BLaER1 treated with 17β-estradiol and CSF1 and Interleukin-3, amounts not matched to agents 10 nM and 100 nM (cell line): ENCODE results near the gene CCNB1IP1.
A peak's percentile ranks its signal among the peaks of the same experiment; 100 is the strongest.
"Not testable (repeated sequence)": the region's sequence is repeated elsewhere in the genome, so short reads cannot be mapped to it uniquely, and the experiment has no call there.

Experiments used
- H3K27ac ChIP-seq, 11 experiments: shearing (Covaris generic); formaldehyde crosslinking; 2 replicates each; pipeline ENCODE4 v1.8.1; 2022
- H3K27me3 ChIP-seq, 11 experiments: shearing (Covaris generic); formaldehyde crosslinking; 2 replicates each; pipeline ENCODE4 v1.8.1; 2022
- H3K36me3 ChIP-seq, 11 experiments: shearing (Covaris generic); formaldehyde crosslinking; 2 replicates each; pipeline ENCODE4 v1.8.1; 2022
- H3K4me1 ChIP-seq, 10 experiments: shearing (Covaris generic); formaldehyde crosslinking; 2 replicates each; pipeline ENCODE4 v1.8.1; 2022
- H3K4me2 ChIP-seq, 11 experiments: shearing (Covaris generic); formaldehyde crosslinking; 2 replicates each; pipeline ENCODE4 v1.8.1; 2022
- H3K4me3 ChIP-seq, 10 experiments: shearing (Covaris generic); formaldehyde crosslinking; 2 replicates each; pipeline ENCODE4 v1.8.1; 2022
- H3K9ac ChIP-seq, 11 experiments: shearing (Covaris generic); formaldehyde crosslinking; 2 replicates each; pipeline ENCODE4 v1.8.1; 2022
- H3K9me3 ChIP-seq, 11 experiments: shearing (Covaris generic); formaldehyde crosslinking; replicated peaks in 1 of 11; 2 replicates each; pipeline ENCODE4 v1.8.1; 2022
- H4K20me1 ChIP-seq, 11 experiments: shearing (Covaris generic); formaldehyde crosslinking; 2 replicates each; pipeline ENCODE4 v1.8.1; 2022
- Cebpa-rat ChIP-seq, 11 experiments: shearing (Covaris generic); IDR thresholded peaks; 2 replicates each; pipeline ENCODE4 v1.8.1; 2022

The CCNB1IP1 gene

DNA sequence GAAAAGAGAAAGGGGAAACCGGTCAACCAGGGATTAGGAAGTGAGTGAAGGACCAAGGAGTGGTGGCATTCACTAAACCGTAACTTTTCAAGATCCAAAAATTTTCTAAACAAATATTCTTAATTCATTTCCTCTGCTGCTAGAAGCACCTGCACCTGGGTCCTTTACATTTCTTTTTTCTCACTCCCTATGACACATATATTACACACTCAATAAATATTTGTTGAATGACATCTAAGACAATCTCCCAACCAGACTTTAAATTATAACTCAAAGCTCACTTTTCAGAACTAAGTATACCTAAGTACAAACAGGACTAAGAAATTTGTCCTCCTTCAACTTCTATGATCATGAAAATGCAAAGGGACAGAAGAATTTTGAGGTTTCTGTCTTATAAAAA, 38.4 kb downstream of the CCNB1IP1 start:
- Histone ChIP-seq H3K27ac (no peak overlapping the region), H3K4me3 (no peak overlapping the region), H3K4me2 (peak overlapping the region in 6 of 11 experiments; percentile 31 to 72 (median 52); a peak in 10 of 22 replicates), H3K9me3 (no peaks in the 10 kb centered on the region), H3K27me3 (no peaks in the 10 kb centered on the region), H3K9ac (no peak overlapping the region), H4K20me1 (no peaks in the 10 kb centered on the region), H3K36me3 (peaks cover 83 to 100% (median 93%) of the 10 kb centered on the region in 11 experiments), H3K4me1 (peaks cover 10 to 20% (median 13%) of the 10 kb centered on the region in 10 experiments; a peak in 19 of 20 replicates)
- no peak for TF ChIP-seq Cebpa-rat (IDR thresholded peaks at IDR 0.05)

DNA sequence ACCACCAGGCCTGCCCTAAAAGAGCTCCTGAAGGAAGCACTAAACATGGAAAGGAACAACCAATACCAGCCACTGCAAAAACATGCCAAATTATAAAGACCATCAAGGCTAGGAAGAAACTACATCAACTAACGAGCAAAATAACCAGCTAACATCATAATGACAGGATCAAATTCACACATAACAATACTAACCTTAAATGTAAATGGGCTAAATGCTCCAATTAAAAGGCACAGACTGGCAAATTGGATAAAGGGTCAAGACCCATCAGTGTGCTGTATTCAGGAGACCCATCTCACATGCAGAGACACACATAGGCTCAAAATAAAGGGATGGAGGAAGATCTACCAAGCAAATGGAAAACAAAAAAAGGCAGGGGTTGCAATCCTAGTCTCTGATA, 51.1 kb downstream of the CCNB1IP1 start:
- not testable (repeated sequence) for H3K9ac ChIP-seq, H4K20me1 ChIP-seq, H3K27ac ChIP-seq, H3K4me3 ChIP-seq, H3K4me1 ChIP-seq, H3K4me2 ChIP-seq, H3K27me3 ChIP-seq
- Histone ChIP-seq H3K9me3 (peaks cover 18 to 34% (median 27%) of the 10 kb centered on the region in 11 experiments), H3K36me3 (peaks cover 13 to 44% (median 36%) of the 10 kb centered on the region in 11 experiments)

DNA sequence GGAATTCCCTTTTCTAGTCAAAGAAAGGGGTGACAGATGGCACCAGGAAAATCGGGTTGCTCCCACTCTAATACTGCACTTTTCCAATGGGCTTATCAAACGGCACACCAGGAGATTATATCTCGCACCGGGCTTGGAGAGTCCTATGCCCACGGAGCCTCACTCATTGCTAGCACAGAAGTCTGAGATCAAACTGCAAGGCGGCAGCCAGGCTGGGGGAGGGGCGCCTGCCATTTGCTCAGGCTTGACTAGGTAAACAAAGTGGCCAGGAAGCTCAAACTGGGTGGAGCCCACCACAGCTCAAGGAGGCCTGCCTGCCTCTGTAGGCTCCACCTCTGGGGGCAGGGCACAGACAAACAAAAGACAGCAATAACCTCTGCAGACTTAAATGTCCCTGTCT, 52.8 kb downstream of the CCNB1IP1 start:
- peaks cover 6 to 35% (median 29%) of the 10 kb centered on the region in 11 experiments; a peak in 21 of 22 replicates for H3K36me3 ChIP-seq
- not testable (repeated sequence) for H3K4me1 ChIP-seq, H4K20me1 ChIP-seq, H3K9ac ChIP-seq, H3K4me2 ChIP-seq, H3K27me3 ChIP-seq, H3K4me3 ChIP-seq, H3K27ac ChIP-seq
- peaks cover 24 to 41% (median 33%) of the 10 kb centered on the region in 11 experiments for H3K9me3 ChIP-seq

GRCh38 chr14:20278414-20278813, 54.7 kb downstream of the CCNB1IP1 start:
- no peak for TF ChIP-seq Cebpa-rat (IDR thresholded peaks at IDR 0.05)
- Histone ChIP-seq H3K9ac (no peak overlapping the region), H4K20me1 (no peaks in the 10 kb centered on the region), H3K4me3 (no peak overlapping the region), H3K4me2 (no peak overlapping the region), H3K36me3 (peaks cover 17 to 46% (median 38%) of the 10 kb centered on the region in 11 experiments), H3K27ac (no peak overlapping the region), H3K9me3 (peaks cover 42 to 59% (median 52%) of the 10 kb centered on the region in 11 experiments), H3K27me3 (no peaks in the 10 kb centered on the region), H3K4me1 (0 out of 20 replicates have a peak, but pooled peaks cover 0 to 8% (median 0%) of the 10 kb centered on the region in 10 experiments)

GRCh38 chr14:20277409-20277808, 55.7 kb downstream of the CCNB1IP1 start:
- Histone ChIP-seq H3K4me3 (no peak overlapping the region), H3K9me3 (peaks cover 52 to 69% (median 61%) of the 10 kb centered on the region in 11 experiments), H3K4me1 (0 out of 20 replicates have a peak, but pooled peaks cover 0 to 8% (median 0%) of the 10 kb centered on the region in 10 experiments), H3K27me3 (no peaks in the 10 kb centered on the region), H3K27ac (no peak overlapping the region), H3K4me2 (no peak overlapping the region), H3K36me3 (peaks cover 23 to 55% (median 40%) of the 10 kb centered on the region in 11 experiments), H4K20me1 (no peaks in the 10 kb centered on the region), H3K9ac (no peak overlapping the region)
- no peak for TF ChIP-seq Cebpa-rat (IDR thresholded peaks at IDR 0.05)

DNA sequence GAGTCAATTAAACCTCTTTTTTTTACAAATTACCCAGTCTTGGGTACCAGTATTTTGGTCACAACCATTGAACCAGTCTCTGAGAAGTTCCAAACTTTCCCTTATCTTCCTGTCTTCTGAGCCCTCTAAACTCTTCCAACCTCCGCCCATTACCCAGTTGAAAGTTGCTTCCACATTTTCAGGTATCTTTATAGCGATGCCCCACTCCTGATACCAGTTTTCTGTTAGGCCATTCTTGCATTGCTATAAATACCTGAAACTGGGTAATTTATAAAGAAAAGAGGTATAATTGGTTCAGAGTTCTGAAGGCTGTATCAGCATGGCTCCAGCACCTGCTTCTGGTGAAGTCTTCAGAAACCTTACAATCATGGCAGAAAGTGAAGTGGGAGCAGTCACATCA, 59.0 kb downstream of the CCNB1IP1 start:
- H4K20me1 ChIP-seq: no peaks in the 10 kb centered on the region
- H3K36me3 ChIP-seq: peaks cover 17 to 37% (median 26%) of the 10 kb centered on the region in 11 experiments
- H3K4me1 ChIP-seq: no peaks in the 10 kb centered on the region
- H3K9ac ChIP-seq: no peak overlapping the region
- H3K4me2 ChIP-seq: no peak overlapping the region
- no peaks in the 10 kb centered on the region for H3K27me3 ChIP-seq
- H3K27ac ChIP-seq: no peak overlapping the region
- TF ChIP-seq Cebpa-rat (IDR thresholded peaks at IDR 0.05): no peak
- 0 out of 20 replicates have a peak overlapping the region, but pooled peaks of 1 of the 10 experiments have one; percentile 6 for H3K4me3 ChIP-seq
- peaks cover 50 to 65% (median 56%) of the 10 kb centered on the region in 11 experiments for H3K9me3 ChIP-seq

DNA sequence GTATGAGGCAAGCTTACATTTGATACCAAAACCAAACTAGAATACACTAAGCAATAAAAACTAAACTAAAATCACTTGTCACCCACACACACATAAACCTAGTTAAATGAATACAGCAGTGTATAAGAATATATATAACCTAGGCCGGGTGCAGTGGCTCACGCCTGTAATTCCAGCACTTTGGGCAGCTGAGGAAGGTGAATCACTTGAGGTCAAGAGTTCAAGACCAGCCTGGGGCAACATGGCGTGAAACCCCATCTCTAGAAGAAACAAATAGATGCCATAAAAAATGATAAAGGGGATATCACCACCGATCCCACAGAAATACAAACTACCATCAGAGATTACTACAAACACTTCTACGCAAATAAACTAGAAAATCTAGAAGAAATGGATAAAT, 68.7 kb downstream of the CCNB1IP1 start:
- not testable (repeated sequence) for H3K27me3 ChIP-seq, H3K4me2 ChIP-seq, H3K27ac ChIP-seq, H3K9ac ChIP-seq, H4K20me1 ChIP-seq, H3K36me3 ChIP-seq, H3K4me3 ChIP-seq, H3K9me3 ChIP-seq
- peaks cover 9 to 14% (median 10%) of the 10 kb centered on the region in 10 experiments for H3K4me1 ChIP-seq

GRCh38 chr14:20262642-20263128, 70.4 kb downstream of the CCNB1IP1 start:
- Histone ChIP-seq H3K36me3 (no peaks in the 10 kb centered on the region), H3K27me3 (no peaks in the 10 kb centered on the region), H4K20me1 (no peaks in the 10 kb centered on the region), H3K9me3 (peaks cover 0 to 7% (median 0%) of the 10 kb centered on the region in 11 experiments; a peak in 1 of 22 replicates), H3K9ac (0 out of 22 replicates have a peak overlapping the region, but pooled peaks of 1 of the 11 experiments have one; percentile 1), H3K4me2 (peak overlapping the region; percentile 37 to 66 (median 59)), H3K27ac (peak overlapping the region in 3 of 11 experiments; percentile 4 to 47 (median 9); a peak in 2 of 22 replicates), H3K4me1 (peaks cover 9 to 14% (median 10%) of the 10 kb centered on the region in 10 experiments), H3K4me3 (no peak overlapping the region)
- TF ChIP-seq Cebpa-rat (IDR thresholded peaks at IDR 0.05): no peak
